Fibroblast of lung (primary cell): ENCODE data around the gene ZDHHC14.

Source experiments
- CTCF ChIP-seq, 2 donors: IDR thresholded peaks in 1 of 2; conservative IDR thresholded peaks in 1 of 2; 1 replicate in 1 of 2; 2 replicates in 1 of 2; pipeline ENCODE4 v1.5.1; 2011 to 2012; ENCODE audit warnings: low read length in 2 of 2, control low read depth in 1 of 2, inconsistent platforms in 1 of 2, low read depth in 1 of 2, mild to moderate bottlenecking in 1 of 2
- EZH2 ChIP-seq: IDR thresholded peaks from 2 replicates; pipeline ENCODE4 v1.5.1; 2012; ENCODE audit warnings: low read length, control low read depth, mild to moderate bottlenecking; ENCODE audit errors: missing control alignments

GRCh38 chr6:157442291-157442690 is 61.3 kb downstream of the ZDHHC14 start:
- TF ChIP-seq CTCF (conservative IDR thresholded peaks at IDR 0.05 in 1 of 2, IDR thresholded peaks at IDR 0.05 in 1 of 2; ENCODE audit: low read depth in 1 of 2, low read length in 2 of 2) (no peak), EZH2 (no peak)
